HepG2 (cell line): ENCODE results near the gene TFEB. TPM values are rescaled to one million over a fixed set of nuclear protein-coding genes. Genes with fewer than 3 reads are reported as not detected.

Experiments
- BRCA1 ChIP-seq: sonication (generic); formaldehyde crosslinking; IDR thresholded peaks from 2 replicates; pipeline ENCODE4 v1.4.0; 2020; ENCODE audit warnings: missing genetic modification reagents
- FOXO1 ChIP-seq: sonication (generic); formaldehyde crosslinking; IDR thresholded peaks from 2 replicates; pipeline ENCODE4 v1.4.0; 2020; ENCODE audit warnings: missing genetic modification reagents
- JUNB ChIP-seq: sonication (generic); formaldehyde crosslinking; IDR thresholded peaks from 2 replicates; pipeline ENCODE4 v1.8.0; 2022; ENCODE audit warnings: missing genetic modification reagents, mild to moderate bottlenecking, borderline replicate concordance
- KDM1A ChIP-seq: IDR thresholded peaks from 2 replicates; pipeline ENCODE4 v1.6.1; 2016; ENCODE audit warnings: missing compliant biosample characterization
- MEIS1 ChIP-seq: sonication (generic); formaldehyde crosslinking; IDR thresholded peaks from 2 replicates; pipeline ENCODE4 v1.9.0; 2021; ENCODE audit warnings: mild to moderate bottlenecking, missing genetic modification reagents, moderate library complexity, borderline replicate concordance
- NCOR1 ChIP-seq: fragments of 200-600 bp; sonication (generic); IDR thresholded peaks from 2 replicates; pipeline ENCODE4 v1.7.0; 2017; ENCODE audit warnings: antibody characterized with exemption, low read length, borderline replicate concordance
- PCBP2 ChIP-seq: fragments of 200-400 bp; formaldehyde crosslinking; optimal IDR thresholded peaks from 2 replicates; pipeline ENCODE3; 2018; ENCODE audit warnings: low read length, low read depth; ENCODE audit not compliant: poor library complexity, severe bottlenecking
- RFX1 ChIP-seq: fragments of 450-650 bp; IDR thresholded peaks from 2 replicates; pipeline ENCODE4 v1.6.1; 2017
- RFX3 ChIP-seq: IDR thresholded peaks from 2 replicates; pipeline ENCODE4 v1.6.1; 2016; ENCODE audit warnings: missing biosample characterization, missing genetic modification reagents
- SP4 ChIP-seq: sonication (generic); formaldehyde crosslinking; IDR thresholded peaks from 2 replicates; pipeline ENCODE4 v1.8.1; 2023; ENCODE audit warnings: mild to moderate bottlenecking, missing genetic modification reagents
- ZFP41 ChIP-seq: sonication (generic); formaldehyde crosslinking; IDR thresholded peaks from 2 replicates; pipeline ENCODE4 v1.4.0; 2020; ENCODE audit warnings: mild to moderate bottlenecking, missing genetic modification reagents, borderline replicate concordance
- ZNF569 ChIP-seq: sonication (generic); formaldehyde crosslinking; IDR thresholded peaks from 2 replicates; pipeline ENCODE4 v1.5.0; 2020; ENCODE audit warnings: mild to moderate bottlenecking, missing genetic modification reagents, moderate library complexity, borderline replicate concordance
- ZNF724P ChIP-seq: sonication (generic); formaldehyde crosslinking; IDR thresholded peaks from 2 replicates; pipeline ENCODE4 v1.8.0; 2022; ENCODE audit warnings: missing genetic modification reagents, borderline replicate concordance
- polyA plus RNA-seq, 8 experiments: library from polyadenylated mRNA; depleted of rRNA in 3 of 8; stranded (reverse) in 7 of 8; unstranded in 1 of 8; fragments of >200 nt; fragmentation: Illumina TruSeq in 4 of 8; extraction: Trizol in 4 of 8; gene quantifications; 2 replicates each; pipeline versions ENCODE4 v1.2.1 to v1.2.3, GENCODE V29; 2011 to 2016; ENCODE audit warnings: low read depth in 4 of 8, missing spikeins in 1 of 8, mixed read lengths in 1 of 8; ENCODE audit not compliant: insufficient read depth in 1 of 8
- total RNA-seq, 5 experiments: library from RNA; depleted of rRNA; stranded (reverse); fragments of >200 nt; fragmentation: Illumina TruSeq; extraction: Trizol; gene quantifications; 2 replicates each; pipeline ENCODE4 v1.2.3, GENCODE V29; 2016; ENCODE audit warnings: low read depth in 1 of 5
- TF ChIP-seq, protein P1 (sequence below): sonication (generic); formaldehyde crosslinking; IDR thresholded peaks from 2 replicates; pipeline ENCODE4 v1.5.0; 2020; ENCODE audit warnings: mild to moderate bottlenecking, missing genetic modification reagents
- TF ChIP-seq, protein P2 (sequence below): sonication (generic); formaldehyde crosslinking; IDR thresholded peaks from 2 replicates; pipeline ENCODE4 v1.4.0; 2020; ENCODE audit warnings: missing genetic modification reagents
- TF ChIP-seq, protein P3 (sequence below): IDR thresholded peaks from 2 replicates; pipeline ENCODE4 v1.6.1; 2016; ENCODE audit warnings: control low read depth
- TF ChIP-seq, protein P4 (sequence below): sonication (generic); formaldehyde crosslinking; IDR thresholded peaks from 2 replicates; pipeline ENCODE4 v1.8.1; 2022; ENCODE audit warnings: low read depth, mild to moderate bottlenecking, missing genetic modification reagents
- TF ChIP-seq, protein P5 (sequence below): IDR thresholded peaks from 2 replicates; pipeline ENCODE4 v1.4.0; 2020; ENCODE audit warnings: mild to moderate bottlenecking, missing genetic modification reagents

Gene TFEB
- total and polyA plus RNA-seq, 2 of the 13 experiments (the other 11 are each of a cell fraction or from before 2014, with no cell fraction given), result 13.3 to 18.7 TPM

DNA sequence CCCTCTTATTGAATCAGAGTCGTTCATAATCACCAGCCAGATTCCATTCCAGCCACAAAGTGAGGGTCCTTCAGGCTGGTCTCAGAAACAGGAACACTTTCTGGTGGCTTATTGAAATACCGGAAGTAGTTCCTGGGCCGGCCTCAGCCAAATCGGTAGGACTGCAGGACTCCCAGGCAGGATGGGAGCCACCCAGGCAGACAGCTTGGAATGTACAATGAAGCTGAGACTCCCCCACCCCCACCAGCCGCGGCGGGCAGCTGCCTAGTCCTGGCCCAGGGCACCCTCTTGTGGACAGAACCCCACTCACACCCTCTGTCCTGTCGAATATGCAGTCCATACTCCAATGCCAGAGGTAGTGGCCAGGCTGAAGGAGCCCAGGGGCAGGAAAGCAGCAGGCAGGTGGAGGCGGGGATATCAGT is 53.3 kb downstream of the TFEB start (continued):
- TF ChIP-seq, protein P1, sequence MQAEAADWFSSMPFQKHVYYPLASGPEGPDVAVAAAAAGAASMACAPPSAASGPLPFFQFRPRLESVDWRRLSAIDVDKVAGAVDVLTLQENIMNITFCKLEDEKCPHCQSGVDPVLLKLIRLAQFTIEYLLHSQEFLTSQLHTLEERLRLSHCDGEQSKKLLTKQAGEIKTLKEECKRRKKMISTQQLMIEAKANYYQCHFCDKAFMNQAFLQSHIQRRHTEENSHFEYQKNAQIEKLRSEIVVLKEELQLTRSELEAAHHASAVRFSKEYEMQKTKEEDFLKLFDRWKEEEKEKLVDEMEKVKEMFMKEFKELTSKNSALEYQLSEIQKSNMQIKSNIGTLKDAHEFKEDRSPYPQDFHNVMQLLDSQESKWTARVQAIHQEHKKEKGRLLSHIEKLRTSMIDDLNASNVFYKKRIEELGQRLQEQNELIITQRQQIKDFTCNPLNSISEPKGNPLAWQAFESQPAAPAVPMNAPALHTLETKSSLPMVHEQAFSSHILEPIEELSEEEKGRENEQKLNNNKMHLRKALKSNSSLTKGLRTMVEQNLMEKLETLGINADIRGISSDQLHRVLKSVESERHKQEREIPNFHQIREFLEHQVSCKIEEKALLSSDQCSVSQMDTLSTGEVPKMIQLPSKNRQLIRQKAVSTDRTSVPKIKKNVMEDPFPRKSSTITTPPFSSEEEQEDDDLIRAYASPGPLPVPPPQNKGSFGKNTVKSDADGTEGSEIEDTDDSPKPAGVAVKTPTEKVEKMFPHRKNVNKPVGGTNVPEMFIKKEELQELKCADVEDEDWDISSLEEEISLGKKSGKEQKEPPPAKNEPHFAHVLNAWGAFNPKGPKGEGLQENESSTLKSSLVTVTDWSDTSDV (CRISPR knock-in tag), result no peak
- TF ChIP-seq, protein P2, sequence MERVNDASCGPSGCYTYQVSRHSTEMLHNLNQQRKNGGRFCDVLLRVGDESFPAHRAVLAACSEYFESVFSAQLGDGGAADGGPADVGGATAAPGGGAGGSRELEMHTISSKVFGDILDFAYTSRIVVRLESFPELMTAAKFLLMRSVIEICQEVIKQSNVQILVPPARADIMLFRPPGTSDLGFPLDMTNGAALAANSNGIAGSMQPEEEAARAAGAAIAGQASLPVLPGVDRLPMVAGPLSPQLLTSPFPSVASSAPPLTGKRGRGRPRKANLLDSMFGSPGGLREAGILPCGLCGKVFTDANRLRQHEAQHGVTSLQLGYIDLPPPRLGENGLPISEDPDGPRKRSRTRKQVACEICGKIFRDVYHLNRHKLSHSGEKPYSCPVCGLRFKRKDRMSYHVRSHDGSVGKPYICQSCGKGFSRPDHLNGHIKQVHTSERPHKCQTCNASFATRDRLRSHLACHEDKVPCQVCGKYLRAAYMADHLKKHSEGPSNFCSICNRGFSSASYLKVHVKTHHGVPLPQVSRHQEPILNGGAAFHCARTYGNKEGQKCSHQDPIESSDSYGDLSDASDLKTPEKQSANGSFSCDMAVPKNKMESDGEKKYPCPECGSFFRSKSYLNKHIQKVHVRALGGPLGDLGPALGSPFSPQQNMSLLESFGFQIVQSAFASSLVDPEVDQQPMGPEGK (CRISPR knock-in tag), result peak; percentile 86
- TF ChIP-seq FOXO1 (CRISPR knock-in tag) (no peak), ZNF569 (CRISPR knock-in tag) (no peak), RFX1 (no peak), PCBP2 (no peak), SP4 (CRISPR knock-in tag) (no peak), ZFP41 (no peak), JUNB (CRISPR knock-in tag) (no peak), KDM1A (CRISPR knock-in tag) (no peak), NCOR1 (no peak), BRCA1 (no peak), ZNF724P (CRISPR knock-in tag) (no peak), RFX3 (no peak), MEIS1 (CRISPR knock-in tag) (no peak)
- TF ChIP-seq, protein P3, sequence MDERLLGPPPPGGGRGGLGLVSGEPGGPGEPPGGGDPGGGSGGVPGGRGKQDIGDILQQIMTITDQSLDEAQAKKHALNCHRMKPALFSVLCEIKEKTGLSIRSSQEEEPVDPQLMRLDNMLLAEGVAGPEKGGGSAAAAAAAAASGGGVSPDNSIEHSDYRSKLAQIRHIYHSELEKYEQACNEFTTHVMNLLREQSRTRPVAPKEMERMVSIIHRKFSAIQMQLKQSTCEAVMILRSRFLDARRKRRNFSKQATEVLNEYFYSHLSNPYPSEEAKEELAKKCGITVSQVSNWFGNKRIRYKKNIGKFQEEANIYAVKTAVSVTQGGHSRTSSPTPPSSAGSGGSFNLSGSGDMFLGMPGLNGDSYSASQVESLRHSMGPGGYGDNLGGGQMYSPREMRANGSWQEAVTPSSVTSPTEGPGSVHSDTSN (CRISPR knock-in tag), result no peak
- TF ChIP-seq, protein P4, sequence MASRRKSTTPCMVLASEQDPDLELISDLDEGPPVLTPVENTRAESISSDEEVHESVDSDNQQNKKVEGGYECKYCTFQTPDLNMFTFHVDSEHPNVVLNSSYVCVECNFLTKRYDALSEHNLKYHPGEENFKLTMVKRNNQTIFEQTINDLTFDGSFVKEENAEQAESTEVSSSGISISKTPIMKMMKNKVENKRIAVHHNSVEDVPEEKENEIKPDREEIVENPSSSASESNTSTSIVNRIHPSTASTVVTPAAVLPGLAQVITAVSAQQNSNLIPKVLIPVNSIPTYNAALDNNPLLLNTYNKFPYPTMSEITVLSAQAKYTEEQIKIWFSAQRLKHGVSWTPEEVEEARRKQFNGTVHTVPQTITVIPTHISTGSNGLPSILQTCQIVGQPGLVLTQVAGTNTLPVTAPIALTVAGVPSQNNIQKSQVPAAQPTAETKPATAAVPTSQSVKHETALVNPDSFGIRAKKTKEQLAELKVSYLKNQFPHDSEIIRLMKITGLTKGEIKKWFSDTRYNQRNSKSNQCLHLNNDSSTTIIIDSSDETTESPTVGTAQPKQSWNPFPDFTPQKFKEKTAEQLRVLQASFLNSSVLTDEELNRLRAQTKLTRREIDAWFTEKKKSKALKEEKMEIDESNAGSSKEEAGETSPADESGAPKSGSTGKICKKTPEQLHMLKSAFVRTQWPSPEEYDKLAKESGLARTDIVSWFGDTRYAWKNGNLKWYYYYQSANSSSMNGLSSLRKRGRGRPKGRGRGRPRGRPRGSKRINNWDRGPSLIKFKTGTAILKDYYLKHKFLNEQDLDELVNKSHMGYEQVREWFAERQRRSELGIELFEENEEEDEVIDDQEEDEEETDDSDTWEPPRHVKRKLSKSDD (CRISPR knock-in tag), result no peak
- TF ChIP-seq, protein P5, sequence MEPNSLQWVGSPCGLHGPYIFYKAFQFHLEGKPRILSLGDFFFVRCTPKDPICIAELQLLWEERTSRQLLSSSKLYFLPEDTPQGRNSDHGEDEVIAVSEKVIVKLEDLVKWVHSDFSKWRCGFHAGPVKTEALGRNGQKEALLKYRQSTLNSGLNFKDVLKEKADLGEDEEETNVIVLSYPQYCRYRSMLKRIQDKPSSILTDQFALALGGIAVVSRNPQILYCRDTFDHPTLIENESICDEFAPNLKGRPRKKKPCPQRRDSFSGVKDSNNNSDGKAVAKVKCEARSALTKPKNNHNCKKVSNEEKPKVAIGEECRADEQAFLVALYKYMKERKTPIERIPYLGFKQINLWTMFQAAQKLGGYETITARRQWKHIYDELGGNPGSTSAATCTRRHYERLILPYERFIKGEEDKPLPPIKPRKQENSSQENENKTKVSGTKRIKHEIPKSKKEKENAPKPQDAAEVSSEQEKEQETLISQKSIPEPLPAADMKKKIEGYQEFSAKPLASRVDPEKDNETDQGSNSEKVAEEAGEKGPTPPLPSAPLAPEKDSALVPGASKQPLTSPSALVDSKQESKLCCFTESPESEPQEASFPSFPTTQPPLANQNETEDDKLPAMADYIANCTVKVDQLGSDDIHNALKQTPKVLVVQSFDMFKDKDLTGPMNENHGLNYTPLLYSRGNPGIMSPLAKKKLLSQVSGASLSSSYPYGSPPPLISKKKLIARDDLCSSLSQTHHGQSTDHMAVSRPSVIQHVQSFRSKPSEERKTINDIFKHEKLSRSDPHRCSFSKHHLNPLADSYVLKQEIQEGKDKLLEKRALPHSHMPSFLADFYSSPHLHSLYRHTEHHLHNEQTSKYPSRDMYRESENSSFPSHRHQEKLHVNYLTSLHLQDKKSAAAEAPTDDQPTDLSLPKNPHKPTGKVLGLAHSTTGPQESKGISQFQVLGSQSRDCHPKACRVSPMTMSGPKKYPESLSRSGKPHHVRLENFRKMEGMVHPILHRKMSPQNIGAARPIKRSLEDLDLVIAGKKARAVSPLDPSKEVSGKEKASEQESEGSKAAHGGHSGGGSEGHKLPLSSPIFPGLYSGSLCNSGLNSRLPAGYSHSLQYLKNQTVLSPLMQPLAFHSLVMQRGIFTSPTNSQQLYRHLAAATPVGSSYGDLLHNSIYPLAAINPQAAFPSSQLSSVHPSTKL (CRISPR knock-in tag), result peak; percentile 22; the same call in 1 of the 2 replicates
